ENCODE measurements around the gene CPLX4.
"Not testable (repeated sequence)": the region's sequence is repeated elsewhere in the genome, so short reads cannot be mapped to it uniquely, and the experiment has no call there.

Gene CPLX4

DNA sequence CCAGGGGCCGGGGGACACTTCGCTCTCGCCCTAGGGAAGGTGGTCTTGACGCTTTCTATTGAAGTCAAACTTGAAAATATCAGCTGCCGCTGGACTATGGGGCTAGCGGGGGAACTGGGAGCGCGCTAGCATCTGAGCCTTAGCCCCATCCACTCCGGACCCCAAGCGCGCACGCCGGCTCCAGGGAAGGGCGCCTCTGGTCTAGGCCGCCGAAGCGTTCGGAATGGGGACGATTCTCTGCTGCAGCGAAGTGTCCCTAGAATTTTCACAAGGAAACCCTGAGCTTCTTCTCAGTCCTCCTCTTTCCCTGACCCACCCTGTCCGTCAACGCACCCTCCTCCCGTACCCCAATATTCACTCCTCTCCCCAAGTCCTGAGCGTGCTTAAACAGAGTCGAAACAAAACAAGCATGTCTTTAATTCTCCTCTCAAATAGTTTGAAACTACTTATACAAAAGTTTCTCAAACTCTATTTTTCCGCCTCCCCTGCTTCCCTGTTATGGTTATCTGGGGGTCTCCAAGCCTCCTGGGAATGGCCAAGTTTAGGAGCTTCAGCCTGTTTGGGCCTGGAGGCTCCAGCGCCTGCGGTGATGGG, 50.2 kb downstream of the CPLX4 start:
- Mint-ChIP-seq H3K27ac (no peak overlapping the region), H3K4me3 (peak overlapping the region; percentile 54)

DNA sequence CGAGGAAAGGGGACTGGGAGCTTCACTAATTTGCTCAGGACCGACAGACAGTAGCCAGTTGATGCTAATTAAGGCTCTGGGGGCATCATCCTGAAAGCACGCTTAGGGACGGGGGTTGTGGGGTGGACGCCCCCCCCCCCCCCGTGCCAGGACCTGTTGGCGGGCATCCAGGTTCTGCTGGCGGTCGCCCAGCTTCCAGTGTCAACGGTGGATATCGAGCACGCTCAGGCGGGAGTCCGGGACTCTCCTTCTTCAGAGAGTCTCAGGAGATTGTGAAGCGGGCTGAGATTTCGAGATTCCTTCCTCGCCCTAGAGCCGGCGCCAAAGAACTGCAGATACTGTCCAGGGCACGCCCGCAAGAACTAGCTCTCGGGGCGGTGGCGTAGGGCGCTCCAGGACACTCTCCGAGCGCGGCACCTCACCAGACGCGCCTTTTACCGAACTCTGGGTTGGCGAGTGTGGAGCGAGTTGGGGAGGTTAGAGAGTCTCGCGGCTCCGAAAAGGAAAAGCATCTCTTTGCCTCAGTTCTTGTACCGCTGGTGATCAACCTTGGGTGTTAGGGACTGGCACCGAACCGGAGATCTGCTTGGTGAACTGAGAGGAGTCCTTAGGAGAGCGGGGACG, 50.8 kb downstream of the CPLX4 start:
- Mint-ChIP-seq H3K36me3 (no peaks in the 10 kb centered on the region), H3K27ac (no peak overlapping the region), H3K9me3 (no peaks in the 10 kb centered on the region), H3K4me1 (peaks cover 22% of the 10 kb centered on the region), H3K4me3 (no peak overlapping the region)
- DNase-seq (ENCODE audit: low spot score in 2 of 2), result no peak
- ATAC-seq, result no peak

More for the DNA sequence above, 50.2 kb downstream of the CPLX4 start:
- Mint-ChIP-seq H3K9me3 (no peaks in the 10 kb centered on the region), H3K36me3 (no peaks in the 10 kb centered on the region), H3K4me1 (peaks cover 22% of the 10 kb centered on the region)
- DNase-seq (ENCODE audit: low spot score in 2 of 2) (no peak), ATAC-seq (no peak)

DNA sequence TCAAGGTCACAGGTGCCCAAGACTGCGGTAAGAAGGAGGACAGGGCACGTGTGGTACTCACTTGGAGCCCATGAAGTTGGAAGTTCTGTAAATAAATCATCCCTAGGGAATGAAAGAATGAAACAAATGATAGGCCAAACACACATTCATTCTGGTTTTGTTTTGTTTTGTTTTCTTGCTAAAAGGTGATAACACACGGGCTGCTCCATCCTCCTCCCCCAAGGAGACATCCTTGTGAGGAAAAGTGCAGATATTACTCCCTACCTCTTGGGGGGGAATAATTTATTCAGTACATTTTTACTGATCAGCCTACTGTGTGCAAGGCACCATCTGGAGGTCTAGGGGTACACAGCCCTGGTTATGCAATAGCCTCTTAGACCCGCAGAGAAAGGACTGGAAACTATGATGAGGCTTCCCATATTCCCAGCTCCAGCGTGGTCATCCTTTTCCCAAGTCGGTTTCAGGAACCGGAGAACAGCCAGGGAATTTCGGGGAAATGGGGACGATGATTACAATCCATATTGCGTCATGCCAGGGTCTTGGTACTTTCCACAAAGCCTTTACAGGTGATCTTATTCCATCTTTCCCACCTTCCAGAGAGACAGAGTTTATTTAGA, 51.5 kb downstream of the CPLX4 start:
- Mint-ChIP-seq H3K36me3 (no peaks in the 10 kb centered on the region), H3K9me3 (no peaks in the 10 kb centered on the region), H3K27ac (no peak overlapping the region), H3K4me1 (peaks cover 22% of the 10 kb centered on the region), H3K4me3 (no peak overlapping the region)
- ATAC-seq (no peak), DNase-seq (ENCODE audit: low spot score in 2 of 2) (no peak)

DNA sequence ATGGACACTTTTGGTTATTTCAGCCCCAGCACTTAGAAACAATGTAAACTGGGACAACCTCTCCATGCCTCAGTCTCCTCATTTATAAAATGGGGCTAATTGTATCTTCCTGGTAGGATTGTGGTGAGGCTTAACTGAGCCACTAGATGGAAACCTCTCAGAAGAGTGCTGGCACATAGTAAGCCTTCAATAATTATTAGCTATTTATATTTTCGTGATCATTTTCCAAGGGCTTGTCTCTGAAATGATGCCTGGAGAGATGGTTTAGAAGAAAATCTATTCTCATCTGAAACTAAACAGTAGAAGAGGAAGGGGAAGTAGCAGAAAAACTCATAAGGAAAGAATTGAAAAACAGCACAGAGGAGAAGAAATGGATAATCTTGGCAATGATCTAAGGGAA, 52.0 kb downstream of the CPLX4 start:
- Mint-ChIP-seq H3K27ac (no peak overlapping the region), H3K4me3 (no peak overlapping the region), H3K4me1 (peaks cover 22% of the 10 kb centered on the region), H3K36me3 (no peaks in the 10 kb centered on the region), H3K9me3 (no peaks in the 10 kb centered on the region)
- DNase-seq (ENCODE audit: low spot score in 2 of 2) (no peak), ATAC-seq (no peak)

DNA sequence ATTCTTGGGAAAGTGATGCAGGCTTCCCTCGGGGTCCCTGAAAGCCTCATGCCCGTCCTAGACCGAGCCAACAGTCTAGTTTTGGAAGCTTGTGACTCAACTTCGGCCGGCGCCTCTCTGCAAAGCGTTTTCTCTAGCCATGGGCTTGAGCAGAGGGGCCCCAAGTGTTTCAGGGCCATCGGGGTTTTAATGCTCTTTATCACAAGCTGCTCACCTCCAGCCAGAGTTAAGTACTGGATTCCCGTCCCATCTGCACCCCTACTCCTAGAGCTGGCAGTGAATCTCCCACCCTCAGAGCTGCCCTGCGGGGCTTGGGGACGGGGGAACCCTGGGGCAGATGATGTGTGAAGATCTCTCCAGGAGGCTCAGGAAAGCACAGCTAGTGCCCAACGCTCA, 52.5 kb downstream of the CPLX4 start:
- no peak overlapping the region for H3K27ac Mint-ChIP-seq
- H3K4me3 Mint-ChIP-seq, result peak overlapping the region; percentile 54
- no peaks in the 10 kb centered on the region for H3K9me3 Mint-ChIP-seq
- no peaks in the 10 kb centered on the region for H3K36me3 Mint-ChIP-seq
- ATAC-seq (no peak), DNase-seq (ENCODE audit: low spot score in 2 of 2) (no peak)
- peaks cover 22% of the 10 kb centered on the region for H3K4me1 Mint-ChIP-seq

DNA sequence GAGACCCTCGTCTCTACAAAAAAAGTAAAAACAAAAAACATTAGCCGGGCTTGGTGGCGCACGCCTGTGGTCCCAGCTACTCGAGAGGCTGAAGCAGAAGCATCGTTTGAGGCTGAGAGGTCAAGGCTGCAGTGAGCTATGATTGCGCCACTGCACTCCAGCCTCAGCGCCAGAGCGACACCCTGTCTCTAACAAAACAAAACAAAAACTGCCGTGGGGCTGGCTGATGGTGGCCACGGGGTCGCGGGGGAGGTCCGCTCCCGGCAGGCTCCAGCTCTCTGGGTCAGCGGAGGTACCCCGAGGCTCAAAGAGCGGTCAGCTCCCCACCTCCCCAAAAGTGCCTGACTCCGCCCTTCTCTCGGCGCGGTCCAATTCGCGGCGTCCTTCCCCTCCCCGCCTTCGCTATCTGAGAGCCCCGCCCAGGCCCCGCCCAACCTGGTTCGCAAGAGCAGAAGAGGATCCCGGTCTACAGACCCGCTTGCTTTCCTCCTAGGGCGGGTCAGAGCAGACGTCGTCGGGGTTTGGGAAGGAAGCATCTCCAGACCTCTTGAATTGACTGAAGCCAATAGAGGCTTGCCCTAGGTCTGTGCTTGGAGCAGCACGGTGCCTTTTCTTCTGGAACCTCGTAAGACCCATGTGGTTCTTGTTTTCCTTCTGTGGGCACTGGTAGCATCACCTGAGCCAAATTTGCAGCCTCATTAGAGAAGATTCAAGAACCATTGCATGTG, 53.0 kb downstream of the CPLX4 start:
- Mint-ChIP-seq H3K4me3 (peak overlapping the region; percentile 54), H3K27ac (no peak overlapping the region), H3K36me3 (no peaks in the 10 kb centered on the region), H3K9me3 (no peaks in the 10 kb centered on the region), H3K4me1 (peaks cover 22% of the 10 kb centered on the region)
- ATAC-seq (peak; percentile 60), DNase-seq (ENCODE audit: low spot score in 2 of 2) (peak in 1 of 2 donors; percentile 57)

DNA sequence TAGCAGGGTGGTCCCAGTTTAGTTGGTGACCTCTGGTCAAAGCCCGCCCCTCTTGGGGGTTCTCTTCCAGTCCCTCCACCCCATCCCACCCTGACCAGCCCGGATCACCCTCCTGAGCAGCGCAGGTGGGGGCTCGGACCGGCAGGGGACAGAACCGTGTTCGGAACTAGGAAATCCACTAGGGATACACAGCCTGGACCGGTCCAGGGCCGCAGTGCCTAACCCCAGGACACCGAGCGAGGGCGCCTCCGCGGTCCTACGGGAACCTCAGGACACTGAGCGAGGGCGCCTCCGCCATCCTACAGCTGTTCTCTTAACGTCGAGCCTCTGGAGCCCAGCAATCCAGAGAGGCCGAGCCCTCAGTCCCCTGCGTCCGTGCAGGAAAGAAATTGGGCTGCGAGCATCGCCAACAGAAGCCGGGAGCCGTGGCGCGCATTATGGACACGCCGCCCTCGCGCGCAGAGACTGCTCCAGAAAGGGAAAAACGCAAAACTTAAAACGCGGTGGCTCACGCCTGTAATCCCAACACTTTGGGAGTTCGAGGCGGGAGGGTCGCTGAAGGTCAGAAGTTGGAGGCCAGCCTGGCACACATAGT, 53.7 kb downstream of the CPLX4 start:
- Mint-ChIP-seq H3K27ac (no peak overlapping the region), H3K4me3 (peak overlapping the region; percentile 54), H3K4me1 (peaks cover 20% of the 10 kb centered on the region), H3K36me3 (no peaks in the 10 kb centered on the region), H3K9me3 (no peaks in the 10 kb centered on the region)
- DNase-seq (ENCODE audit: low spot score in 2 of 2), result no peak
- no peak for ATAC-seq

DNA sequence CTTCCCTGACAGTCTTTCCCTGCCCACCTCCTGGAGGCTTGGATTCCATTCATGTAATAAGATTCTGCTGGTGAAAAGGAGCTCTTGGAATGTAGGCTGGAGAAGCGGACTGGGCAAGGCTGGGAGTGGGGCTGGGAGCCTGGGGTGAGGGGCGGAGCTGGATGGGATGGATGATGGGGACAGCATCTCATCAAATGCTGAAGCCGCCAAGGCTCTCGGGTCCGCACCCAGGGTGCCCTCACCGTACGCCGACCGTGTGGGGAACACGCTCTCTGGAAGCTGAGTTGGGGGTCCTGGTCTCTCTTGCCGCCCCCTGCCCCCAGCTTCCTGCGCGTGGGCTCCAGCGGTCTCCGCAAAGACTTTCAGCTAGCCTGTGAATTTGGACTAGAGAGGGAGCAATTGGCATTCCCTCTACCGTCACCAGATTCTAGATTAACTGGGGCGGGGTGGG, 54.3 kb downstream of the CPLX4 start:
- Mint-ChIP-seq H3K4me1 (peaks cover 15% of the 10 kb centered on the region), H3K36me3 (no peaks in the 10 kb centered on the region), H3K4me3 (no peak overlapping the region), H3K27ac (no peak overlapping the region), H3K9me3 (peaks cover 3% of the 10 kb centered on the region)
- DNase-seq (ENCODE audit: low spot score in 2 of 2) (no peak), ATAC-seq (no peak)

DNA sequence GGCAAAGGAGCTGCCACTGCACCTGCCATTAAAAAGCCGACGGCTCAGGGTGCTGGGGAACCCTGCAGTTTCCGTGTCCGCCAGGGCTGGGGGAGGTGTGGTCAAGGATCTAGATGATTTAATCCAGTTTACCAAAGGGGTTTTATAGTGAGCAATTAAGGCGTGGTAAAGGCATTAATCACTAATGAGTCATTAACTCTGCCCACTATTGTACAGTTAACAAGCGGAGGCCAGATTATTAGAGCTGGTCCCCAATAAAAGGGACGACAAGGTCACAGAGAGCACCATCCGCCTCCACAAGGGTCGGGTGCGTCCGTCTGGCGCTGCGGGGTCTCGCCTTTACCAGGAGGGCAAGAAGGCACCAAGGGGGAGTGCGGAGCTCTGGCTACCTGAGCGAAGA, 54.8 kb downstream of the CPLX4 start:
- H3K4me3 Mint-ChIP-seq, result no peak overlapping the region
- H3K36me3 Mint-ChIP-seq, result no peaks in the 10 kb centered on the region
- H3K27ac Mint-ChIP-seq, result no peak overlapping the region
- peaks cover 12% of the 10 kb centered on the region for H3K4me1 Mint-ChIP-seq
- no peak for ATAC-seq
- no peak for DNase-seq (ENCODE audit: low spot score in 2 of 2)
- H3K9me3 Mint-ChIP-seq, result peaks cover 3% of the 10 kb centered on the region

DNA sequence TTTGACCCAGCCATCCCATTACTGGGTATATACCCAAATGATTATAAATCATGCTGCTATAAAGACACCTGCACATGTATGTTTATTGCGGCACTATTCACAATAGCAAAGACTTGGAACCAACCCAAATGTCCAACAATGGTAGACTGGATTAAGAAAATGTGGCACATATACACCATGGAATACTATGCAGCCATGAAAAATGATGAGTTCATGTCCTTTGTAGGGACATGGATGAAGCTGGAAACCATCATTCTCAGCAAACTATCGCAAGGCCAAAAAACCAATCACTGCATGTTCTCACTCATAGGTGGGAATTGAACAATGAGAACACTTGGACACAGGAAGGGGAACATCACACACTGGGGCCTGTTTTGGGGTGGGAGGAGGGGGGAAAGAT, 56.2 kb downstream of the CPLX4 start:
- H3K27ac Mint-ChIP-seq; H3K4me3 Mint-ChIP-seq; DNase-seq (ENCODE audit: low spot score in 2 of 2); H3K4me1 Mint-ChIP-seq; H3K9me3 Mint-ChIP-seq; H3K36me3 Mint-ChIP-seq; ATAC-seq: not testable (repeated sequence)

DNA sequence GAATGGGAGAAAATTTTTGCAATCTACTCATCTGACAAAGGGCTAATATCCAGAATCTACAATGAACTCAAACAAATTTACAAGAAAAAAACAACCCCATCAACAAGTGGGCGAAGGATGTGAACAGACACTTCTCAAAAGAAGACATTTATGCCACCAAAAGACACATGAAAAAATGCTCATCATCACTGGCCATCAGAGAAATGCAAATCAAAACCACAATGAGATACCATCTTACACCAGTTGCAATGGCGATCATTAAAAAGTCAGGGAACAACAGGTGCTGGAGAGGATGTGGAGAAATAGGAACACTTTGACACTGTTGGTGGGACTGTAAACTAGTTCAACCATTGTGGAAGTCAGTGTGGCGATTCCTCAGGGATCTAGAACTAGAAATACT, 56.6 kb downstream of the CPLX4 start:
- not testable (repeated sequence) for DNase-seq (ENCODE audit: low spot score in 2 of 2); H3K36me3 Mint-ChIP-seq; H3K4me1 Mint-ChIP-seq; H3K4me3 Mint-ChIP-seq; H3K27ac Mint-ChIP-seq; ATAC-seq; H3K9me3 Mint-ChIP-seq

DNA sequence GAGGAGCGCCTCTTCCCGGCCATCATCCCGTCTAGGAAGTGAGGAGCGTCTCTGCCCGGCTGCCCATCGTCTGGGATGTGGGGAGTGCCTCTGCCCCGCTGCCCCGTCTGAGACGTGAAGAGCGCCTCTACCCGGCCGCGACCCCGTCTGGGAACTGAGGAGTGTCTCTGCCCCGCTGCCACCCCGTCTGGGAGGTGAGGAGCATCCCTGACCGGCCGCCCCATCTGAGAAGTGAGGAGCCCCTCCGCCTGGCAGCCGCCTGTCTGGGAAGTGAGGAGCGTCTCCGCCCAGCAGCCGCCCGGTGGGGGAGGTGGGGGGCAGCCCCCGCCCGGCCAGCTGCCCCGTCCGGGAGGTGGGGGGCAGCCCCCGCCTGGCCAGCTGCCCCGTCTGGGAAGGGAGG, 63.0 kb downstream of the CPLX4 start:
- not testable (repeated sequence) for H3K9me3 Mint-ChIP-seq; ATAC-seq; H3K4me3 Mint-ChIP-seq; DNase-seq (ENCODE audit: low spot score in 2 of 2); H3K36me3 Mint-ChIP-seq; H3K4me1 Mint-ChIP-seq; H3K27ac Mint-ChIP-seq

DNA sequence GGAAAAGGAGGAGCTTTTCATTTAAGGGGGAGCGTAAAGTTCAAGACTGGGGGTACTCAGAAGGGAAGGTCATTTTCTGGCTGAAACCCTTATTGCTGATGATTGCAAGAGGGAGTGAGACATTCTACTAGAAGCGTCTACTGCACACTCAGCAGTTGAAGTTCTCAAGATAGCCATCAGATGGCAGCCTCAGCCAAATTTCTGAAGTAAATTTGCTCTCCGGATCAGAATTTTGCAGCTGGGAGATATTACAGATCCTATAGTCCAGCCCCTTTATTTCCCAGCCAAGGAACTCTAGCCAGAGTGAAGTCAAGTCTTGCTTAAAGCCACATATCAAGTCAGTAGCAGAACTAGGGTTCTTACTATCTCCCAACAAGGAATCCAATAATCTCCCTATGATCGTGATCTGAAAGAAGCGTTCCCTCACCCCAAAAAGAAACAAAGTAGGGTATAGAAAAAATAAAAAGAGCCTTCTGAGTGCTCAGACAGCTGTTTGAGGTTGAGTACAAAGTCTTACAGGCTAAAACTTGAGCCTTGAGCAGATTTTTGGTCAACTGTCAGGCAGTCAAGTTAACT, 69.2 kb downstream of the CPLX4 start:
- no peak overlapping the region for H3K4me3 Mint-ChIP-seq
- DNase-seq (ENCODE audit: low spot score in 2 of 2) (no peak), ATAC-seq (peak; percentile 40)
- no peaks in the 10 kb centered on the region for H3K36me3 Mint-ChIP-seq
- no peaks in the 10 kb centered on the region for H3K4me1 Mint-ChIP-seq
- H3K27ac Mint-ChIP-seq, result no peak overlapping the region
- H3K9me3 Mint-ChIP-seq, result no peaks in the 10 kb centered on the region

DNA sequence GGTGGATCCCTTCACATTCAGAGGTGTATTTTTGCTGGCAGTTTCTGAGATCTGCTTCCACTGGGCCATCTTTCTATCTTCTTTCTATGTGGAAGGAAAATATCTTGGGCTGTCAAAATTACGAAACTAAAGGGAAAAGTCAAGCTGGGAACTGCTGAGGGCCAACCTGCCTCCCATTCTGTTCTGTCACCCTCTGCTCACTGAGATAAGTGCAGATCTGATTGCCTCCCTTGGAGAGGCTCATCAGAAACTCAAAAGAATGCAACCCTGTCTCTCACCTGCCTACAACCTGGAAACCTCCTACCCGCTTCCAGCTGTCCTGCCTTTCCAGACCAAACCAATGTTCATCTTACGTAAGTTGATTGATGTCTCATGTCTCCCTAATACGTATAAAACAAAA, 71.7 kb downstream of the CPLX4 start:
- Mint-ChIP-seq H3K36me3 (no peaks in the 10 kb centered on the region), H3K27ac (no peak overlapping the region), H3K4me3 (no peak overlapping the region), H3K9me3 (no peaks in the 10 kb centered on the region), H3K4me1 (no peaks in the 10 kb centered on the region)
- ATAC-seq (no peak), DNase-seq (ENCODE audit: low spot score in 2 of 2) (no peak)
